Trophoblast cell (in vitro differentiated cells and primary cell): ENCODE data around the gene ZNF48.

Source experiments
- DNase-seq, 2 donors: peaks; one replicate each; pipeline ENCODE4 v3.0.0-alpha.2; 2016
- H2AFZ ChIP-seq: 2 replicates; pipeline ENCODE4 v1.6.1; 2013; ENCODE audit warnings: low read length, moderate library complexity, mild to moderate bottlenecking; ENCODE audit not compliant: insufficient read depth, poor library complexity
- H2AK5ac ChIP-seq: 2 replicates; pipeline ENCODE4 v1.6.1; 2013; ENCODE audit warnings: mild to moderate bottlenecking, low read length
- H2BK120ac ChIP-seq: 2 replicates; pipeline ENCODE4 v1.6.1; 2013; ENCODE audit warnings: low read length, mild to moderate bottlenecking, moderate library complexity; ENCODE audit not compliant: insufficient read depth, poor library complexity
- H2BK12ac ChIP-seq: 2 replicates; pipeline ENCODE4 v1.6.1; 2013; ENCODE audit warnings: mild to moderate bottlenecking, low read length, moderate library complexity
- H2BK5ac ChIP-seq: 2 replicates; pipeline ENCODE4 v1.6.1; 2013; ENCODE audit warnings: low read length, low read depth, moderate library complexity, mild to moderate bottlenecking; ENCODE audit not compliant: poor library complexity
- H3K14ac ChIP-seq: 2 replicates; pipeline ENCODE4 v1.6.1; 2013; ENCODE audit warnings: mild to moderate bottlenecking, low read length
- H3K18ac ChIP-seq: 2 replicates; pipeline ENCODE4 v1.6.1; 2013; ENCODE audit warnings: mild to moderate bottlenecking, low read length
- H3K23ac ChIP-seq: 2 replicates; pipeline ENCODE4 v1.6.1; 2013; ENCODE audit warnings: low read length
- H3K27ac ChIP-seq: 2 replicates; pipeline ENCODE4 v1.5.1; 2013; ENCODE audit warnings: low read depth, mild to moderate bottlenecking, inconsistent platforms, low read length, moderate library complexity
- H3K27me3 ChIP-seq: 2 replicates; pipeline ENCODE4 v1.6.1; 2013; ENCODE audit warnings: inconsistent platforms, mild to moderate bottlenecking, low read length, moderate library complexity; ENCODE audit not compliant: insufficient read depth
- H3K36me3 ChIP-seq, 2 experiments: 1 replicate in 1 of 2; 2 replicates in 1 of 2; pipeline ENCODE4 v1.6.1; 2013; ENCODE audit warnings: low read length in 2 of 2, mild to moderate bottlenecking in 2 of 2, moderate library complexity in 1 of 2; ENCODE audit not compliant: insufficient read depth in 2 of 2, control insufficient read depth in 1 of 2
- H3K4ac ChIP-seq: 2 replicates; pipeline ENCODE4 v1.6.1; 2013; ENCODE audit warnings: low read depth, mild to moderate bottlenecking, low read length, moderate library complexity
- H3K4me1 ChIP-seq, 2 experiments: 1 replicate in 1 of 2; 2 replicates in 1 of 2; pipeline ENCODE4 v1.6.1; 2013; ENCODE audit warnings: low read length in 2 of 2, mild to moderate bottlenecking in 2 of 2, moderate library complexity in 1 of 2; ENCODE audit not compliant: insufficient read depth in 2 of 2, control insufficient read depth in 1 of 2
- H3K4me2 ChIP-seq: 2 replicates; pipeline ENCODE4 v1.6.1; 2013; ENCODE audit warnings: inconsistent platforms, mild to moderate bottlenecking, low read length, moderate library complexity
- H3K4me3 ChIP-seq: 2 replicates; pipeline ENCODE4 v1.5.1; 2013; ENCODE audit warnings: mild to moderate bottlenecking, low read depth, low read length, inconsistent platforms
- H3K79me1 ChIP-seq: one replicate; pipeline ENCODE4 v1.6.1; 2013; ENCODE audit warnings: low read length
- H3K79me2 ChIP-seq: 2 replicates; pipeline ENCODE4 v1.6.1; 2013; ENCODE audit warnings: low read length, mild to moderate bottlenecking; ENCODE audit not compliant: control insufficient read depth, insufficient read depth, poor library complexity
- H3K9ac ChIP-seq: 2 replicates; pipeline ENCODE4 v1.6.1; 2013; ENCODE audit warnings: mild to moderate bottlenecking, low read length
- H3K9me3 ChIP-seq: 2 replicates; pipeline ENCODE4 v1.6.1; 2013; ENCODE audit warnings: low read depth, mild to moderate bottlenecking, control low read depth, inconsistent platforms, low read length; ENCODE audit not compliant: insufficient read depth
- H4K12ac ChIP-seq: 2 replicates; pipeline ENCODE4 v1.6.1; 2013; ENCODE audit warnings: low read depth, mild to moderate bottlenecking, low read length, moderate library complexity
- H4K8ac ChIP-seq: 2 replicates; pipeline ENCODE4 v1.6.1; 2013; ENCODE audit warnings: low read depth, mild to moderate bottlenecking, low read length, moderate library complexity
- H4K91ac ChIP-seq: one replicate; pipeline ENCODE4 v1.6.1; 2013; ENCODE audit warnings: low read depth, mild to moderate bottlenecking, low read length, moderate library complexity
- WGBS: extraction: QIAGEN DNeasy Blood & Tissue Kit; methylation state at CpG from one replicate; pipeline ENCODE4 v1.1.7; 2013; ENCODE audit warnings: missing lambda C conversion rate; ENCODE audit not compliant: insufficient read length, insufficient coverage; ENCODE audit errors: extremely low coverage; 5-methylcytosine and 5-hydroxymethylcytosine counted together

ZNF48 gene

DNA sequence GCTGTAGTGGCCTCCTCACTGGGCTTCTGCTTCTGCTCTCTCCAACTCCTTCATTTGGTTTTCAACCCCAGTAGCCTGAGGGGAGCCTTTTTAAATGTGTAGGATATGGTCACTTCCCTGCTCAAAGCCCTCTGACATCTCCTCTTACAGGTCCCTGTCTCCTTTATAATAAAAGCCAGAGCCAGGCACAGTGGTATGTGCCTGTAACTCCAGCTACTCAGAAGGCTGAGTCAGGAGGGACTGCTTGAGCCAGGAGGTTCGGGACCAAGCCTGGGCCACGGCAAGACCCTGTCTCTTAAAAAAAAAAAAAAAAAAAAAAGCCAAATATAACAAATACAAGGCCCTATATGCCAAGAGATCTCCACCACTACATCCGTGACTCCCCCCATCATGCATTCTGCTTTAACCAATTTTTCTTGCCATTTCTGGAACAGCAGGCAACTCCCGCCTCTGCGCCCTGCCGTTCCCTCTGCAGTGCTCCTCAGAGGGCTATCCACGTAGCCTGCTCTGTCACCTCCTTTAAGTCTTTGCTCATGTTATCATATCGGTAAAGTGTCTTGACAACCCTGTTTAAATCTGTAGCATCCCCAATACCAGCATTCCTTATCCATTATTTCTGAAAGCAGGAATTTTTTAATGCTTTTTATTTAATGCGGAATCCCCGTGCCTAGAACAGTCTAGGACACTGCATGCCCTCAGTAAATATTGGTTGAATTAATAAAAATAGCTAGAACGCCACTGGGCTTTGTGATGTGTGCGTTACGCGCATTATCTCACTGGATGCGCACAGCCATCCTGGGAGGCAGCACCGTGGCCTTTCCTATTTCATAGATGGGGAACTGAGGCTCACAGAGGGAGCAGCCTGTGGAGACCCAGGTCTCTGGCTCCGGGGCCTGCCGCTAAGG, 21.7 kb downstream of the ZNF48 start:
- Histone ChIP-seq H3K18ac (no peak overlapping the region), H3K27me3 (no peaks in the 10 kb centered on the region), H3K9ac (peak overlapping the region; percentile 70), H4K91ac (peak overlapping the region; percentile 23), H2BK5ac (no peak overlapping the region), H3K4me2 (peak overlapping the region; percentile 84), H3K79me1 (no peaks in the 10 kb centered on the region), H3K9me3 (no peaks in the 10 kb centered on the region), H2BK120ac (no peak overlapping the region), H3K4me1 (peaks cover 7 to 10% of the 10 kb centered on the region in 2 experiments), H4K8ac (peak overlapping the region; percentile 52), H3K27ac (peak overlapping the region; percentile 26), H2AK5ac (no peak overlapping the region), H3K36me3 (peaks cover 8 to 11% of the 10 kb centered on the region in 2 experiments), H2BK12ac (no peak overlapping the region), H3K79me2 (no peaks in the 10 kb centered on the region), H3K4ac (no peak overlapping the region), H3K4me3 (peak overlapping the region; percentile 70), H3K14ac (peak overlapping the region; percentile 31), H2AFZ (peak overlapping the region; percentile 38), H4K12ac (peak overlapping the region; percentile 13), H3K23ac (no peak overlapping the region)
- peak in 1 of 2 donors; percentile 27 for DNase-seq
- no CpG with 5 or more reads among the region's 18 CpGs for WGBS

DNA sequence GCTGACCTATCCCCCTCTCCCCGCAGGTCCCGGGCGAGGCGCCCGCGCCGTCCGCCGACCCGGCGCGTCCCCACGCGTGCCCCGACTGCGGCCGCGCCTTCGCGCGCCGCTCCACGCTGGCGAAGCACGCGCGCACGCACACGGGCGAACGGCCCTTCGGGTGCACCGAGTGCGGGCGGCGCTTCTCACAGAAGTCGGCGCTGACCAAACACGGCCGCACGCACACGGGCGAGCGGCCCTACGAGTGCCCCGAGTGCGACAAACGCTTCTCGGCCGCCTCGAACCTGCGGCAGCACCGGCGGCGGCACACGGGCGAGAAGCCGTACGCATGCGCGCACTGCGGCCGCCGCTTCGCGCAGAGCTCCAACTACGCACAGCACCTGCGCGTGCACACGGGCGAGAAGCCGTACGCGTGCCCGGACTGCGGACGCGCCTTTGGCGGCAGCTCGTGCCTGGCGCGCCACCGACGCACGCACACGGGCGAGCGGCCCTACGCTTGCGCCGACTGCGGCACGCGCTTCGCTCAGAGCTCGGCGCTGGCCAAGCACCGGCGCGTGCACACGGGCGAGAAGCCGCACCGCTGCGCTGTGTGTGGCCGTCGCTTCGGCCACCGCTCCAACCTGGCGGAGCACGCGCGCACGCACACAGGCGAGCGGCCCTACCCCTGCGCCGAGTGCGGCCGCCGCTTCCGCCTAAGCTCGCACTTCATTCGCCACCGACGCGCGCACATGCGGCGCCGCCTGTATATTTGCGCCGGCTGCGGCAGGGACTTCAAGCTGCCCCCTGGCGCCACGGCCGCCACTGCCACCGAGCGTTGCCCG, 22.5 kb downstream of the ZNF48 start:
- H3K9ac ChIP-seq = peak overlapping the region; percentile 70
- H3K4me1 ChIP-seq = peaks cover 7 to 10% of the 10 kb centered on the region in 2 experiments
- no CpG with 5 or more reads among the region's 140 CpGs for WGBS
- H3K4ac ChIP-seq = no peak overlapping the region
- H2BK120ac ChIP-seq = no peak overlapping the region
- H3K79me2 ChIP-seq = no peaks in the 10 kb centered on the region
- DNase-seq = peak; percentile 97
- peaks cover 12% of the 10 kb centered on the region in 2 experiments for H3K36me3 ChIP-seq
- H4K8ac ChIP-seq = peak overlapping the region; percentile 52
- no peak overlapping the region for H3K23ac ChIP-seq
- peak overlapping the region; percentile 70 for H3K4me3 ChIP-seq
- H3K9me3 ChIP-seq = no peaks in the 10 kb centered on the region
- H3K27me3 ChIP-seq = no peaks in the 10 kb centered on the region
- peak overlapping the region; percentile 23 for H4K91ac ChIP-seq
- H3K27ac ChIP-seq = peak overlapping the region; percentile 26
- H3K18ac ChIP-seq = peak overlapping the region; percentile 20
- H2BK12ac ChIP-seq = no peak overlapping the region
- no peak overlapping the region for H2AK5ac ChIP-seq
- no peaks in the 10 kb centered on the region for H3K79me1 ChIP-seq
- H3K4me2 ChIP-seq = peak overlapping the region; percentile 84
- peak overlapping the region; percentile 13 for H4K12ac ChIP-seq
- H2BK5ac ChIP-seq = no peak overlapping the region
- peak overlapping the region; percentile 31 for H3K14ac ChIP-seq
- H2AFZ ChIP-seq = peak overlapping the region; percentile 53

GRCh38 chr16:30418350-30419181, 23.3 kb downstream of the ZNF48 start:
- H3K9me3 ChIP-seq = no peaks in the 10 kb centered on the region
- no peak for DNase-seq
- no CpG with 5 or more reads among the region's 31 CpGs for WGBS

GRCh38 chr16:30421010-30421409, 25.8 kb downstream of the ZNF48 start:
- no peak overlapping the region for H2BK5ac ChIP-seq
- H2BK12ac ChIP-seq = no peak overlapping the region
- no peaks in the 10 kb centered on the region for H3K79me2 ChIP-seq
- DNase-seq = no peak
- H4K8ac ChIP-seq = no peak overlapping the region
- H3K4ac ChIP-seq = no peak overlapping the region
- no peak overlapping the region for H4K12ac ChIP-seq
- no peak overlapping the region for H3K18ac ChIP-seq
- H3K4me1 ChIP-seq = peaks cover 4 to 10% of the 10 kb centered on the region in 2 experiments
- H3K9ac ChIP-seq = no peak overlapping the region
- H2AFZ ChIP-seq = no peak overlapping the region
- H3K36me3 ChIP-seq = peaks cover 20 to 22% of the 10 kb centered on the region in 2 experiments
- no peak overlapping the region for H3K4me2 ChIP-seq
- WGBS = no CpG with 5 or more reads among the region's 5 CpGs
- H2BK120ac ChIP-seq = no peak overlapping the region
- H3K9me3 ChIP-seq = no peaks in the 10 kb centered on the region
- no peak overlapping the region for H3K27ac ChIP-seq
- no peaks in the 10 kb centered on the region for H3K79me1 ChIP-seq
- H3K4me3 ChIP-seq = no peak overlapping the region
- no peak overlapping the region for H3K23ac ChIP-seq
- H3K27me3 ChIP-seq = no peaks in the 10 kb centered on the region
- H4K91ac ChIP-seq = no peak overlapping the region
- H2AK5ac ChIP-seq = no peak overlapping the region
- no peak overlapping the region for H3K14ac ChIP-seq

More at GRCh38 chr16:30418350-30419181, 23.3 kb downstream of the ZNF48 start:
- Histone ChIP-seq H2BK120ac (no peak overlapping the region), H3K79me1 (no peaks in the 10 kb centered on the region), H3K36me3 (peaks cover 14 to 17% of the 10 kb centered on the region in 2 experiments), H3K27me3 (no peaks in the 10 kb centered on the region), H4K12ac (no peak overlapping the region), H3K14ac (no peak overlapping the region), H4K91ac (no peak overlapping the region), H3K23ac (no peak overlapping the region), H3K4me1 (peaks cover 7 to 10% of the 10 kb centered on the region in 2 experiments), H3K18ac (no peak overlapping the region), H3K79me2 (no peaks in the 10 kb centered on the region), H3K9ac (no peak overlapping the region), H3K4me3 (peak overlapping the region; percentile 70), H3K27ac (no peak overlapping the region), H3K4ac (no peak overlapping the region), H2BK5ac (no peak overlapping the region), H2BK12ac (no peak overlapping the region), H2AK5ac (no peak overlapping the region), H4K8ac (peak overlapping the region; percentile 34), H2AFZ (peak overlapping the region; percentile 53), H3K4me2 (peak overlapping the region; percentile 84)
